Liver (tissue), 3 donors: ENCODE results near the gene TMEM154.

Source experiments
- ATF3 ChIP-seq: IDR thresholded peaks from 2 replicates; pipeline ENCODE4 v1.6.1; 2016; ENCODE audit warnings: antibody characterized with exemption
- CTCF ChIP-seq: fragments of 150-350 bp; IDR thresholded peaks from 2 replicates; pipeline ENCODE4 v1.5.1; 2017; ENCODE audit warnings: improper control_type of control experiment, low read depth, low read length; ENCODE audit not compliant: missing input control
- FOXA1 ChIP-seq: IDR thresholded peaks from 2 replicates; pipeline ENCODE4 v1.6.1; 2016; ENCODE audit warnings: antibody characterized with exemption
- HNF4A ChIP-seq, 2 donors: conservative IDR thresholded peaks; 2 replicates each; pipeline ENCODE4 v1.6.1; 2016; ENCODE audit warnings: antibody characterized with exemption in 2 of 2, mild to moderate bottlenecking in 2 of 2
- JUND ChIP-seq, 2 donors: IDR thresholded peaks; 2 replicates each; pipeline ENCODE4 v1.6.1; 2016; ENCODE audit warnings: antibody characterized with exemption in 2 of 2
- MAX ChIP-seq: IDR thresholded peaks from 2 replicates; pipeline ENCODE4 v1.6.1; 2016; ENCODE audit warnings: antibody characterized with exemption
- NR2F2 ChIP-seq: IDR thresholded peaks from 2 replicates; pipeline ENCODE4 v1.6.1; 2016; ENCODE audit warnings: antibody characterized with exemption
- RAD21 ChIP-seq, 2 donors: IDR thresholded peaks; 2 replicates each; pipeline ENCODE4 v1.6.1; 2016; ENCODE audit warnings: antibody characterized with exemption in 2 of 2, mild to moderate bottlenecking in 2 of 2
- SP1 ChIP-seq: IDR thresholded peaks from 2 replicates; pipeline ENCODE4 v1.6.1; 2018; ENCODE audit warnings: antibody characterized with exemption, mild to moderate bottlenecking
- TAF1 ChIP-seq: conservative IDR thresholded peaks from 2 replicates; pipeline ENCODE4 v1.6.1; 2016; ENCODE audit warnings: antibody characterized with exemption, mild to moderate bottlenecking
- YY1 ChIP-seq: IDR thresholded peaks from 2 replicates; pipeline ENCODE4 v1.6.1; 2016; ENCODE audit warnings: antibody characterized with exemption, mild to moderate bottlenecking
- donor health status: healthy.
- donor health status: healthy.

- TF ChIP-seq MAX (no peak), CTCF (no peak), ATF3 (no peak), FOXA1 (no peak), HNF4A (conservative IDR thresholded peaks at IDR 0.05) (no peak), JUND (IDR thresholded peaks at IDR 0.05) (no peak), NR2F2 (no peak), SP1 (no peak), YY1 (no peak), TAF1 (no peak), RAD21 (IDR thresholded peaks at IDR 0.05) (no peak)
These were observed 69.7 kb downstream of the TMEM154 start for GRCh38 chr4:152610131-152610530.
